Activated CD4-positive, alpha-beta memory T cell treated with anti-CD3 and anti-CD28 coated beads for 36 hours (primary cell): ENCODE data around the gene KDM2A. TPM values are rescaled to one million over a fixed set of nuclear protein-coding genes. Genes with fewer than 3 reads are reported as not detected.
"Not testable (repeated sequence)": the region's sequence is repeated elsewhere in the genome, so short reads cannot be mapped to it uniquely, and the experiment has no call there.

Experiments
- CTCF ChIA-PET: fragments of 350-600 bp; sonication (Branson Sonifier 250); formaldehyde crosslinking; loops from one replicate; lab custom pipeline; 2021; ENCODE audit warnings: antibody characterized with exemption, inconsistent platforms; lab: Charles Lee
- POLR2A ChIA-PET: fragments of 350-600 bp; sonication (Branson Sonifier 250); formaldehyde crosslinking; loops from one replicate; lab custom pipeline; 2021; ENCODE audit warnings: antibody characterized with exemption; lab: Charles Lee
- DNase-seq: peaks from one replicate; pipeline ENCODE4 v3.0.0-alpha.2; 2020
- H3K27ac Mint-ChIP-seq: one replicate; pipeline ENCODE4 v1.8.0; 2021; ENCODE audit warnings: mixed read lengths
- H3K27me3 Mint-ChIP-seq: one replicate; pipeline ENCODE4 v1.8.0; 2021; ENCODE audit warnings: mixed read lengths
- H3K36me3 Mint-ChIP-seq: one replicate; pipeline ENCODE4 v1.8.0; 2021; ENCODE audit warnings: mixed read lengths
- H3K4me1 Mint-ChIP-seq: one replicate; pipeline ENCODE4 v1.8.0; 2021; ENCODE audit warnings: low read depth, mixed read lengths
- H3K4me3 Mint-ChIP-seq: one replicate; pipeline ENCODE4 v1.8.0; 2021; ENCODE audit warnings: mild to moderate bottlenecking, mixed read lengths
- H3K9me3 Mint-ChIP-seq: one replicate; pipeline ENCODE4 v1.8.0; 2021; ENCODE audit warnings: mixed read lengths
- intact Hi-C: fragments of 100-400 bp; cut with micrococcal nuclease; formaldehyde crosslinking; loops from one replicate; pipeline ENCODE4 v1.15.1; 2023
- total RNA-seq, 2 experiments: library from RNA; stranded (reverse); gene quantifications; one replicate each; pipeline ENCODE4 v1.2.3, GENCODE V29; 2021

KDM2A gene
- total RNA-seq, 2 experiments from 2014 or later = 65.1 to 69.6 TPM

DNA sequence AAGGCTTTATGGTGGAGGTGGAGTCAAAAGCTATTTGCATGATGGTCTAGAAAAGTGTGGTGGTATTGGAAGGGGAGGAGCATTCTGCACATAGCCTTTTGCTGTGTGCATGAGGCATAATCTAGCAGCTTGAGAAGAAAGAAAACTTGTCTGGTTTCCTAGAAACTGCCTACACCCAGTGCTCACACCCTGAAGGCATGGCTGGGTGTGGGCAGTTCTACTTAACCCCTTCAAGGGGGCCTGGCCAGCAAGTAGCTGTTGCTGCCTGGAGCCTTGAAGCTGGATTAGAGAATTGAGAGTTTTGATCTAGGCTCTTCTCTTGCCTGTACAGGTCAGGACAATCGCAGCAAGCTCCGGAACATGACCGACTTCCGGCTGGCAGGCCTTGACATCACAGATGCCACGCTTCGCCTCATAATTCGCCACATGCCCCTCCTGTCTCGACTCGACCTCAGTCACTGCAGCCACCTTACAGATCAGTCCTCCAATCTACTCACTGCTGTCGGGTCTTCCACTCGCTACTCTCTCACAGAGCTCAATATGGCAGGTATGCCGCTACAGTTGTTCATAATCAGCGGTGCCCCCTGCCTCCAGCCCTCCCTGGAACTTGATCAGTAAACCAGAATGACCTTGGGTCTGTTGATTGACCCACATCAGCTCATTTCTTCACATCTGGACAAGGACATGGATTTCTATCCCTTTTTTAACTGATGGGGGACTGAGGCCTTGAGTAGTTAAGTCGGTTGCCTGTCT lies 135.0 kb downstream of the KDM2A start:
- Mint-ChIP-seq H3K9me3 (no peaks in the 10 kb centered on the region), H3K36me3 (peaks cover 67% of the 10 kb centered on the region), H3K4me1 (peaks cover 33% of the 10 kb centered on the region), H3K27me3 (no peaks in the 10 kb centered on the region), H3K27ac (peak overlapping the region; percentile 61), H3K4me3 (no peak overlapping the region)
- POLR2A ChIA-PET = interaction anchor here (0.5 to 3.0 kb wide), 4 partner anchors 8 to 684 kb away, joined by 3 to 10 read pairs (median 5); no protein-coding TSS in a partner anchor
- intact Hi-C loops = no loop called here
- DNase-seq = no peak
- CTCF ChIA-PET = interaction anchor here (0.6 to 5.4 kb wide), 8 partner anchors 9 to 129 kb away, joined by 3 to 36 read pairs (median 5); no protein-coding TSS in a partner anchor

DNA sequence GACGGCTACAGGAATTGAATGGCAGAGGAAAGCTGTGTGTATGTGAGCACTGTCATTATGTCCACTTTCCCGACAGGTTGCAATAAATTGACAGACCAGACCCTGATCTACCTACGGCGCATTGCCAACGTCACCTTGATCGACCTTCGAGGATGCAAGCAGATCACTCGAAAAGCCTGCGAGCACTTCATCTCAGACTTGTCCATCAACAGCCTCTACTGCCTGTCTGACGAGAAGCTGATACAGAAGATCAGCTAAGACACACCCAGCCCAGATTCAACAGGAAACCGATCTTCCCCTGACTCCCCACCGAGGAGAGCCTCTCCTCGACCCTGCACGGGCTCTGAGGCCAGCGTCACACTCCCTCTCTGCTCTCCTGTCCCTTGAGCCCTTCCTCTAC lies 135.7 kb downstream of the KDM2A start:
- peak overlapping the region; percentile 58 for H3K27ac Mint-ChIP-seq
- H3K36me3 Mint-ChIP-seq = peaks cover 60% of the 10 kb centered on the region
- H3K9me3 Mint-ChIP-seq = no peaks in the 10 kb centered on the region
- peaks cover 27% of the 10 kb centered on the region for H3K4me1 Mint-ChIP-seq
- POLR2A ChIA-PET = interaction anchor here (0.5 kb wide), 1 partner anchor 685 kb away, joined by 4 read pairs; no protein-coding TSS in a partner anchor
- H3K27me3 Mint-ChIP-seq = no peaks in the 10 kb centered on the region
- DNase-seq = no peak
- intact Hi-C loops = no loop called here
- CTCF ChIA-PET = interaction anchor here (1.2 to 5.4 kb wide), 5 partner anchors 8 to 128 kb away, joined by 3 to 36 read pairs (median 4); no protein-coding TSS in a partner anchor
- no peak overlapping the region for H3K4me3 Mint-ChIP-seq

DNA sequence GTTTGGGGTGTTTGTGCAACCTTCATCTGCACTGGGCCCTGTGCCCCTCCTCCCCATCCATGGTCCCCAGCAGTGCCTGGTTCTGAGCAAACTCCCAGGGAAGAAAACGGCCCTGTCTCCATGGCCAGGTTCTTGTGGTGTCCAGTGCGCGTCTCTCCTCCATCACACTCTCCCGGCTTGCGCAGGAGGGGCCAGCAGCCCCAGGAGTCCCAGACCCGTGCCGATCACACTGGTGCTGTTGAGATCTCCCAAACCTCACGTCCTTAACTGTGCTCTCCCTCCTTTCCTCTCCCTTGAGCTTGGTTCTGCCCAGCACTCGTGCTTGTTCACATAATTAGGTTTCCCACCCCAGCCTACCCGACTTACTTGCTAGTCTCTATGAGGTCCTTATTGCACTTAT lies 136.3 kb downstream of the KDM2A start:
- intact Hi-C loops = no loop called here
- H3K4me1 Mint-ChIP-seq = peaks cover 25% of the 10 kb centered on the region
- POLR2A ChIA-PET = no interaction called here
- H3K36me3 Mint-ChIP-seq = peaks cover 54% of the 10 kb centered on the region
- H3K4me3 Mint-ChIP-seq = no peak overlapping the region
- H3K9me3 Mint-ChIP-seq = no peaks in the 10 kb centered on the region
- H3K27me3 Mint-ChIP-seq = no peaks in the 10 kb centered on the region
- CTCF ChIA-PET = interaction anchor here (3.1 kb wide), 1 partner anchor 62 kb away, joined by 16 read pairs; no protein-coding TSS in a partner anchor
- H3K27ac Mint-ChIP-seq = no peak overlapping the region
- DNase-seq = no peak

DNA sequence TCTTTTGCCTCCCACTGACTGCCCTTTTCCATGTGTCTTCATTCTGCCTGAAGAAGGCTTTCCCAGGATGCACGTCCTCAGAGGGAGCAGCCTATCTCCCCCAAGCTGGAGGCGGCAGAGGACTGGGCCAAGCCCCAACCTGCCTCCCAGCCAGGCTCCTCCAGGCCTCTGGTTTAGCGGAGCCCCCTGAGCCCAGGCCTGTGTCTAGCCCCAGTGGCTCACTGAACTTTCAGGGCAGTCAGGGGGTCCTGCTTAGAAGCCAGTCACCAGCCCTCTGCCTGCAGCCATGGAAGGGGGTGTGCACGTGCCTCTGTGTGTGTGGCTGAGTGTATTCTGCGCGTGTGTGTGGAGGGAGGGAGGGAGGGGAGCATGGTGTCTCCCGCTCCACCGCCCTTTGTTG lies 136.8 kb downstream of the KDM2A start:
- peaks cover 50% of the 10 kb centered on the region for H3K36me3 Mint-ChIP-seq
- no peaks in the 10 kb centered on the region for H3K27me3 Mint-ChIP-seq
- intact Hi-C loops = no loop called here
- no peak overlapping the region for H3K27ac Mint-ChIP-seq
- no peaks in the 10 kb centered on the region for H3K9me3 Mint-ChIP-seq
- CTCF ChIA-PET = no interaction called here
- no peak overlapping the region for H3K4me3 Mint-ChIP-seq
- peaks cover 20% of the 10 kb centered on the region for H3K4me1 Mint-ChIP-seq
- POLR2A ChIA-PET = no interaction called here
- no peak for DNase-seq

DNA sequence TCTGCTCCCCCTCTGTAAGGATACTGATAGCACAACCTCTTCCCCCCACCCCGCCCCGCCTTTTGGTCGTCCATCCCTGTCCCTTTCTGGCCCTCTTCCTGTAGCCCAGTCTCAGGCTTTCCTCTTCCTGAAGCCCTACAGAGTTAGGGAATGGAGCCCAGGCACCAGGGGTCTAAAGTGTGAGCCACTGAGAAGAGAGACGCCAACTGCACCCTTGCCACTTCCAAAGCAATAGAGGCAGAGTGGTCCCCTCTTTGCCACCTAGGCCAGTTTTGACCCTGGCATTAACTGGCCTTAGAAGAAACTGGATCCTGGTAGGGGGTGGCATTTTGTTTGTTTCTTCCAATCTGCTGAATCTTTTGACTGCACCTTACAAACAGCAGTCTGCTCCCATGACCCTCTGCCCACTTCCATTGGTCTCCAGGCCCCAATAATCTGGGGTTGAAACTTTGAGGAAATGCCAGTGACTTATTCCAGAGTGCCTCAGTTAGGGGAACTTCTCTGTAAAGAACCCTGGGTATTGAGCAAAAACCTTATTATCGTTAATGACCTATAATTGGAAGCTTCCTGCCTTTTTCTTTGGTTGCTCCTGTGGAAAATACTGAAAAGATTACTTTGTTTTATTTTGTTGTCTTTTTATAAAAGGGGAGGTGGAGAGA lies 137.5 kb downstream of the KDM2A start:
- Mint-ChIP-seq H3K27ac (no peak overlapping the region), H3K27me3 (no peaks in the 10 kb centered on the region), H3K9me3 (no peaks in the 10 kb centered on the region), H3K4me1 (peaks cover 21% of the 10 kb centered on the region), H3K4me3 (no peak overlapping the region), H3K36me3 (peaks cover 43% of the 10 kb centered on the region)
- DNase-seq = peak; percentile 7
- intact Hi-C loops = no loop called here
- ChIA-PET POLR2A (no interaction called here), CTCF (no interaction called here)

DNA sequence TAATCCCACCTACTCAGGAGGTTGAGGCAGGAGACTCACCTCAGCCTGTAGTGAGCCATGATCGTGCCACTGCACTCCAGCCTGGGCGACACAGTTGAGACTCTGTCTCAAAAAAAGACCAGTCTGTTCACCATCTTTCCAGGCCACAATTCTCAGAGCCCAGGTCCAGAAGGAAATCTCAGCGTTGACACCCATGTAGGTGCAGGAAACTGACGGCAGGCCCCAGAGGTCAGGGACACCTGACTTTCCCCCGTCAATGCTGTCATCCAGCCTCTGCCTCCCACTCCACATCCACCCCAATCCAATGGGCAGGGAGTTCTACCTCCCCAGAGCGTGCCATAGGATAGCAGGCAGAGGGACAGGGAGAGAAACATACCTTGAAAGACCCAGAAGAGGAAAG lies 141.3 kb downstream of the KDM2A start:
- H3K27me3 Mint-ChIP-seq = no peaks in the 10 kb centered on the region
- peaks cover 13% of the 10 kb centered on the region for H3K36me3 Mint-ChIP-seq
- ChIA-PET CTCF (no interaction called here), POLR2A (no interaction called here)
- H3K27ac Mint-ChIP-seq = no peak overlapping the region
- intact Hi-C loops = loop anchor here (5.0 kb wide), 1 partner anchor 122 kb away; no protein-coding TSS in a partner anchor
- H3K4me3 Mint-ChIP-seq = no peak overlapping the region
- H3K4me1 Mint-ChIP-seq = peaks cover 39% of the 10 kb centered on the region
- H3K9me3 Mint-ChIP-seq = no peaks in the 10 kb centered on the region
- no peak for DNase-seq

DNA sequence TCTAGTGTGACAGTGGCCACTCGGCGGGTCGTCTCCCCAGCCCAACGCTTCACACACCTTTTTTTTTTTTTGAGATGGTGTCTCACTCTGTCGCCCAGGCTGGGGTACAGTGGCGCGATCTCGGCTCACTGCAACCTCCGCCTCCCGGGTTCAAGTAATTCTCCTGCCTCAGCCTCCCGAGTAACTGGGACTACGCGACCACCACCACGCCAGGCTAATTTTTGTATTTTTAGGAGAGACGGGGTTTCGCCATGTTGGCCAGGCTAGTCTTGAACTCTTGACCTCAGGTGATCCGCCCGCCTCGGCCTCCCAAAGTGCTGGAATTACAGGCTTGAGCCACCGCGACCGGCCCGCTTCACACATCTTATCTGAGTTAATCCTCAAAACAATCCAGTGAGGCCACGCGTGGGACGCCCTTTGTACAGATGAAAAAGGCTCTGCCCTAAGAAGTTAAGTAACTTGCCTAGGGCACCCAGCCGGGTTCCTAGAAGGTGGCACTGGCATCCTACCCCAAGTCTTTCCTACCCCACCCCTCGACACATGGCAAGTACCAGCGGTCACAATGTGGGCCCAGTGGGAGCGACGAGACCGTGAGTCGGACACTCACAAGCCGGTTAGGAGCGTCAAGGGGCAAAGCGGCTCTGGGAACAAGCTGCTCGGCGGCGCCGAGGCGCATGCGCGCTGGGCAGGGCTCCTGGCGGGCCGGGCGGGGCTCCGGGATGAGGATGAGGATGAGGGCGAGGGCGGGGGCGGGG lies 142.0 kb downstream of the KDM2A start:
- Mint-ChIP-seq H3K4me1 (peaks cover 45% of the 10 kb centered on the region), H3K4me3 (peak overlapping the region; percentile 60)
- DNase-seq = peak; percentile 70
- H3K36me3 Mint-ChIP-seq, H3K27me3 Mint-ChIP-seq, H3K9me3 Mint-ChIP-seq, H3K27ac Mint-ChIP-seq: not testable (repeated sequence)
- ChIA-PET CTCF (interaction anchor here (1.0 to 4.9 kb wide), 13 partner anchors 9 to 208 kb away, joined by 3 to 150 read pairs (median 15); partner anchors contain the start of genes ANKRD13D, POLD4, PPP1CA and SSH3), POLR2A (interaction anchor here (2.4 to 3.2 kb wide), 3 partner anchors 7 to 56 kb away, joined by 6 to 22 read pairs (median 10); no protein-coding TSS in a partner anchor)
- intact Hi-C loops = loop anchor here (5.0 kb wide), 1 partner anchor 121 kb away; no protein-coding TSS in a partner anchor

DNA sequence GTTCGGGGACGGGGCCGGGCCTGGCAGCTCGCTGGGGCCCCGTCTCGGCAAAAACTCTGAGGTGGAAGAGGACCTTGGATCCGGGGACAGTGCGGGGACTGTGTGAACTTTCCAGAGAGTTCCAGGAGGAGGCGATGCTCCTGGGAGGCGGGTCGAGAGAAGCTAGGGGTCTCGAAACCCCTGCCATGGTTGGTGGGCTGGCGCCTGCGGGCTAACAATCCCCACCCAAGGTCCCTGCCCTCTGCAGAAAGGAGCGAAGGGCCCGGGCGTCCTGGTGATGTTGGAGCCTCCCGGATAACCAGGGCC lies 142.5 kb downstream of the KDM2A start:
- intact Hi-C loops = loop anchor here (5.0 kb wide), 1 partner anchor 121 kb away; no protein-coding TSS in a partner anchor
- H3K36me3 Mint-ChIP-seq = peaks cover 8% of the 10 kb centered on the region
- ChIA-PET CTCF (interaction anchor here (0.7 to 4.9 kb wide), 19 partner anchors 9 to 208 kb away, joined by 3 to 150 read pairs (median 8); partner anchors contain the start of genes ANKRD13D, POLD4, PPP1CA and SSH3), POLR2A (interaction anchor here (0.6 to 3.2 kb wide), 6 partner anchors 8 to 82 kb away, joined by 3 to 22 read pairs (median 6); no protein-coding TSS in a partner anchor)
- H3K9me3 Mint-ChIP-seq = no peaks in the 10 kb centered on the region
- no peak overlapping the region for H3K4me3 Mint-ChIP-seq
- no peak overlapping the region for H3K27ac Mint-ChIP-seq
- H3K4me1 Mint-ChIP-seq = peaks cover 46% of the 10 kb centered on the region
- no peak for DNase-seq
- no peaks in the 10 kb centered on the region for H3K27me3 Mint-ChIP-seq

DNA sequence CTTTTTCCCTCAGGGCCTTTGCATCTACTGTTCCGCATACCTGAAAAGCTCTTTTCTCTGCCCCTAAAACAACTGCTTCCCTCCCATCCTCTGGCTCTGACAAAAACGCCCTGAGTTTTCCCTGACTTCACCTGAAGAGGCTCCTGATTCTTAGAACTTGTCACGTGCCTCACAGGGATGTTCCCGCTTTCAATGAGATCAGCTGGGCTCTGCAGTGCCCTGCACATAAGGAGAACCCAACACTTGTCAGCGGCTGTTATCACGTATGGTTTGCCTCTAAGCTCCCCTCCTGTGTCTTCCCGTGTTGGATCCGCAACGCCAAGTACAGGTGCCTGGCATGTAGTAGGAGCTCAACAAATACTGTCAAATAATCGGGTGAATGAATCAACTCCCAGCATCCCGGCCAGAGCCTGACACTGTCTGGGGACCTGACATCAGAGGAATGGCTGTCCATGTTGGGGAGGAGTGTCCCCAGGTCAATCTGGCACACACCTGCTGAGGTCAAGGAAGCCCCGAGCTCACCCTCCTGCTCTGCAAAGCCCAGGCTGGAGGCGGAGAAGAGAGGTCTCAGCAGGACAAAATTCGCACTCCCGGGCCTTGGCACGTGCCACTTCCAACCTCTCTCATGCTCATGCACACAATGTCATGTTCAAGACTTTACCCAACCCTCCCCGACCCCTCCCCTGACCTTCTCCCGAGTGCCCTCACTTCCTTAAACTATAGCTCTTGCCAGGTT lies 143.1 kb downstream of the KDM2A start:
- H3K9me3 Mint-ChIP-seq = no peaks in the 10 kb centered on the region
- peaks cover 4% of the 10 kb centered on the region for H3K36me3 Mint-ChIP-seq
- intact Hi-C loops = loop anchor here (1.0 to 5.0 kb wide), 2 partner anchors 55 to 120 kb away; no protein-coding TSS in a partner anchor
- H3K27me3 Mint-ChIP-seq = no peaks in the 10 kb centered on the region
- DNase-seq = no peak
- H3K27ac Mint-ChIP-seq = peak overlapping the region; percentile 59
- peaks cover 46% of the 10 kb centered on the region for H3K4me1 Mint-ChIP-seq
- CTCF ChIA-PET = interaction anchor here (0.6 to 4.9 kb wide), 29 partner anchors 10 to 209 kb away, joined by 3 to 150 read pairs (median 5); partner anchors contain the start of genes ANKRD13D, POLD4, PPP1CA and SSH3
- POLR2A ChIA-PET = interaction anchor here (0.6 to 3.2 kb wide), 6 partner anchors 8 to 81 kb away, joined by 3 to 22 read pairs (median 6); no protein-coding TSS in a partner anchor
- peak overlapping the region; percentile 25 for H3K4me3 Mint-ChIP-seq

DNA sequence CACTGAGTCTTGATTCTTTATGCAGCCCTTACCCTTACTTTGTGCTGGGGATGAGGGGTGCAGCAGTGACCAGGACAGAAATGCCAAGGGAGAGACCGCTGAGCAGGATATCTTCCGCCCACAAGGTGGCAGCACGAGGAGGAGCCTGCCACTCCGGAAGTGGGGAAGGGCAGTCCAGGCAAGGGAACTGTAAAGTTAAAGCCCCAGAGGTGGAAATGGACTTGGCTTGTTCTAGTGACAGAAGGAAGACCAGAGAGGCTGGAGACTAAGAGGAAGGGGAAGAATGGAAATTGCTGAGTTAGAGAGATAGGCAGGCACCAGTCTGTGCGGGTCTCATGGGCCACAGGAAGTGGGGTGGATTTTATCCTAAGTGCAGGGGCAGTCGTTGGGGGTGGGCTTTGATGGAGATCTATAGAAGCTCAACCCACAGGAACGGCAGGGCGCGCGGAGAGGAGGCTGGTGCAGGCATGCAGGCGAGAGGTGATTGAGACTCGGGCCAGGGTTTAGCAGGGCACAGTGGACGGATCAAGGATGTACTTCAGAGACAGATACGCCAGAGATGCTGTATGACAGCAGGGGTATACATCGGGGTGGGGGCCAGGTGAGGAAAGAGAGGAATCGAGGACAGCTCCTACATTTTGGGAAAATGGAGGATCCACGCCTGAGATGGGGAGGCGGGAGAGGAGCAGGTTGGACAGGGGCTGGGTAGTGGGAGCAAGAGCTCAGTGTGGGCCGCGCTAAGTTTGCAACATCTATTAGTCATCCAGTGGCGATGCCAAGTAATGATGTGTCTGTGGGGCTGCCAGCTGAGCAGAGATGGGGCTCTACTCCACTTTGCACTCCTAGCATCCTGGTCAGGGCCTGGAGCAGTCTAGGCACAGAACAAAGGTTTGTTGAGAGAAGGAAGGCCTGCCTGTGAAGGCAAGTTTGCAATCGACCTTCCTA lies 143.9 kb downstream of the KDM2A start:
- peak overlapping the region; percentile 59 for H3K27ac Mint-ChIP-seq
- peak overlapping the region; percentile 25 for H3K4me3 Mint-ChIP-seq
- H3K4me1 Mint-ChIP-seq = peaks cover 47% of the 10 kb centered on the region
- H3K36me3 Mint-ChIP-seq = peaks cover 11% of the 10 kb centered on the region
- intact Hi-C loops = loop anchor here (1.0 to 5.0 kb wide), 2 partner anchors 54 to 119 kb away; no protein-coding TSS in a partner anchor
- DNase-seq = peak; percentile 88
- POLR2A ChIA-PET = interaction anchor here (1.9 to 3.2 kb wide), 4 partner anchors 9 to 54 kb away, joined by 5 to 22 read pairs (median 8); no protein-coding TSS in a partner anchor
- H3K9me3 Mint-ChIP-seq = no peaks in the 10 kb centered on the region
- CTCF ChIA-PET = interaction anchor here (0.6 to 4.9 kb wide), 28 partner anchors 9 to 181 kb away, joined by 3 to 150 read pairs (median 5); partner anchors contain the start of genes ANKRD13D, POLD4, PPP1CA and SSH3
- no peaks in the 10 kb centered on the region for H3K27me3 Mint-ChIP-seq
